ENCODE data around the gene EOLA1.
A peak's percentile ranks its signal among the peaks of the same experiment; 100 is the strongest.
"Not testable (repeated sequence)": the region's sequence is repeated elsewhere in the genome, so short reads cannot be mapped to it uniquely, and the experiment has no call there.

Gene EOLA1

DNA sequence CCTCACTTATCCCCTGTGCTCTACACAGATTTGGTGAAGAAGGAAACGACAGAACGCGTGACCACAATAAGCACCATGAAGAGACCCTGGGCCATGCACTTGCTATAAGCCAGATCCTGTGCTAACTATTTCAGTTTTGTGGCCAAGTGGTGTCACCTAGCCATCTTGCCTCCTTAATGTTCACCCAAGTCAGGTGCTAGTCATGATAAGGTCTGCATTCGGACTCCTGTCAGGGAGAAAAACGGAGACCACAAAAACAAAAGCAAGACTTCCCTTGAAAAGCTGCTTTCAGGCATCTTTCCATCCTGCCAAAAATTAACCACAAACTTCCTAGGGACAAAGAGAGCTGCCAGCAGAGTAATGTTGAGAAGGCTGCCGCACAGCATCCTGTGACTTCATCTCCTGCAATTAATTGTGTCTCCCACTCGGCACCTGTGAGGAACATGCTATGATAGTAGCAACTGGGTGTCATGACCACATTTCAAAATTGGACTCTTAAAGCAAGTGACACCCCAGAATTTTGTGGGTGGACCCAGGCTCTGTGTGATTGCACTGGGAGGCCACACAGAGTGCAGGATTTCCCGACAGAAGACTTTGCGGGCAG is 26.9 kb upstream of the EOLA1 start:
- DNase-seq (ENCODE audit: low read depth in 2 of 2) = no peak

DNA sequence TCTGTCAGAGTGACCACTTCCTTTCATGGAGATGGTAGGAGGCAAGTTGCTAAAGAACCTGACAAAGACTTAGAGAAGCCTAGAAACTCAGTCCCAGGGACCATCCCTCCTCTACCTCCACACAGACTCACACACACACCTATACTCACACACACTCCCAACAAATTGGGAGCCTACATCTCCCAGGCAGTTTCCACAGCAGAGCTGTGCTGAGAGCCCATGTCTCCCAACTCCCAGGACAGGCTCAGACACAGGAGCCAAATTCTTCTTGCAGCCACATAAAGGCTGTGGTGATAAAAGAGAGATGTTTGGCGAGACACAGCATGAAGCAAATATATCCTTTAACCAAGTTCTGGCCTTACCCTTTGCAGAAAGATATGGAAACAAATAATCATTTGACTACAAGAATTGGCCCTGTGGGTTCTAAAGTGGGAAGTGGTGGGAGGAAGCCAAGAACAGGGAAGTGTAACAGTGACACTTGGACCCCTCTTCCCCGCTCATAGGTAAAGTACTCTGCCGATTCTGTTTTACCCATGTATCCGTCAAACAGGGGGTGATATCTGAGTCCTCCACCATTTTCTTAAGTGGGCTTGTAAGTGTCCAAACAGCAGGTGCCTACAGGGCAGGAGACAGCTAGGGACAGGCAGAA is 24.7 kb upstream of the EOLA1 start:
- DNase-seq (ENCODE audit: low read depth in 2 of 2) = no peak

DNA sequence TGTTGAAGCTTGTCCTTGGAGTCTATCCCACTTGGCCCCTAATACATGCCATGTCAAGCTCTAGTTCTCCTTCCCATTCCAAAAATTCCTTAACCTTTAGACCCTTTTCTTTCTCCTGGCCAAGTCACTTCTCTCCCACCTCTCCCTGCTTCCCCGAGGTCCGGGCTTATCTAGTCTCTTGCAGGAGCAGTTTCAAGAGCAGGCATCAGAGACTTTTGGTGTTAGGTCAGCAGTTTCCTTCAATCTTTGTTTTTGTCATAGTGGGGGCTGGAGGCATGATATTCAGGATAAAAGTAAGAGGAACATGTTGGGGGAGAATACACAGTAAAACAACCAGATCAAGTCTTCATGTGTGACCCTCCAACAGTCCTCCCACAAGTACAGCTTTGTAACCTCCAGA is 24.2 kb upstream of the EOLA1 start:
- DNase-seq (ENCODE audit: low read depth in 2 of 2) = no peak

DNA sequence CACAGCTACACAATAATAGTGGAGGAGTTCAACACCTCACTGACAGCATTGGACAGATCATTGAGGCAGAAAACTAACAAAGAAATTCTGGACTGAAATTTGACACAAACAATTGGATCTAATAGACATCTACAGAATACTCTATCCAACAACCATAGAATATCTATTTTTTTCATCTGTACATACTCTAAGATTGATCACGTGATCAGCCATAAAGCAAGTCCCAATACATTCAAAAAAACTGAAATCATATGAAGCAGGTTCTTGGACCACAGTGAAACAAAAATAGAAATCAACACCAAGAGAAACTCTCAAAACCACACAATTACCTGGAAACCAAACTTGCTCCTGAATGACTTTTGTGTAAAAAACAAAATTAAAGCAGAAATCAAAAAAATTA is 23.5 kb upstream of the EOLA1 start:
- no peak for DNase-seq (ENCODE audit: low read depth in 2 of 2)

DNA sequence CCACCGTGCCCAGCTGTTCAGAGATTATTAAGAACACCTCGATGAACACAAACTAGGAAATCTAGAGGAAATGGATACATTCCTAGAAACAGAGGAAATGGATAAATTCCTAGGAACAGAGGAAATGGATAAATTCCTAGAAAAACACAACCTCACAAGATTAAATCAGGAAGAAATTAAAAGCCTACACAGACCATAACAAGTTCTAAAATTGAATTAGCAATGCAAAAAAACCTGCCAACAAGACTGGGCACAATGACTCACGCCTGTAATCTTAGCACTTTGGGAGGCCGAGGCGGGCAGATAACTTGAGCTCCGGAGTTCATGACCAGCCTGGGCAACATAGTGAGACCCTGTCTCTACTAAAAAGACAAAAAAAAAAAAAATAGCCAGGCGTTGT is 22.6 kb upstream of the EOLA1 start:
- no peak for DNase-seq (ENCODE audit: low read depth in 2 of 2)

DNA sequence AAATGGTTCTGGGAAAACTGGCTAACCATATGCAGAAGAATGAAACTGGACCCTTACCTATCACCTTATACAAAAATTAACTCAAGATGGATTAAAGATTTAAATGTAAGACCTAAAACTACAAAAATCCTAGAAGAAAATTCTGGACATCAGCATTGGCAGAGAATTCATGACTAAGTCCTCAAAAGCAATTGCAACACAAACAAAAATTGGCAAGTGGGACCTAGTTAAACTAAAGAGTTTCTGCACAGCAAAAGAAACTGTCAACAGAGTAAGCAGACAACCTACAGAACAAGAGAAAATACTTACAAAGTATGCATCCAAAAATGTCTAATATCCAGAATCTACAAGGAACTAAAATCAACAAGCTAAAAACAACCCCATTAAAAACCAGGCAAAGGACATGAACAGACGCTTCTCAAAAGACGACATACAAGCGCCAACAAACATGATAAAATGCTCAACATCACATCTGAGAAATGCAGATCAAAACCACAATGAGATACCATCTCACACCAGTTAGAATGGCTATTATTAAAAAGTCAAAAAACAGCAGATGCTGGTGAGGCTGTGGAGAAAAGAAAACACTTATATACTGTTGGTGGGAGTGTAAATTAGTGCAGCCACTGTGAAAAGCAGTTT is 20.1 kb upstream of the EOLA1 start:
- DNase-seq (ENCODE audit: low read depth in 2 of 2) = not testable (repeated sequence)

GRCh38 chrX:149521438-149521837 is 19.4 kb upstream of the EOLA1 start:
- DNase-seq (ENCODE audit: low read depth in 2 of 2) = no peak

DNA sequence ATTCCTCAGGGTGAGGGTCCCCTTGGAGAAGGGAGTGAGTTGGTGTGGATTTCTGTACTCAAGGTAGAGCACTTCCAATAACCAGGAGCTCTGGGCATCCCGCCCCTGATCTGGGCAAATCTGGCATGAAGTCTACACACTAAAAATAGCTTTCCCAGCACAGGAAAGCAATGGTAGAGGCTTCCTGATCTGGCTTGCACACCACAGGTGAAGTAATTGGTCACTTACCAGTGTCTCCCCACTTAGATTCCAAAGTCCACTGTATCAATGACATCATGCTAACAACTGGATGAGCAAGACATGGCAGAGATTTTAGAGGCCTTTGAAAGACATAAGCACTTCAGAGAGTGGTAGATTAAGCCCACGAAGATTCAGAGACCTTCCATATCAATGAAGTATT is 17.9 kb upstream of the EOLA1 start:
- DNase-seq (ENCODE audit: low read depth in 2 of 2) = no peak

- peak in 1 of 2 experiments; percentile 33 for DNase-seq (ENCODE audit: low read depth in 2 of 2)
These were observed 15.4 kb upstream of the EOLA1 start for GRCh38 chrX:149525389-149525788.

GRCh38 chrX:149525903-149526302 is 14.9 kb upstream of the EOLA1 start:
- DNase-seq (ENCODE audit: low read depth in 2 of 2) = not testable (repeated sequence)

GRCh38 chrX:149526318-149527033 is 14.3 kb upstream of the EOLA1 start:
- DNase-seq (ENCODE audit: low read depth in 2 of 2) = not testable (repeated sequence)

DNA sequence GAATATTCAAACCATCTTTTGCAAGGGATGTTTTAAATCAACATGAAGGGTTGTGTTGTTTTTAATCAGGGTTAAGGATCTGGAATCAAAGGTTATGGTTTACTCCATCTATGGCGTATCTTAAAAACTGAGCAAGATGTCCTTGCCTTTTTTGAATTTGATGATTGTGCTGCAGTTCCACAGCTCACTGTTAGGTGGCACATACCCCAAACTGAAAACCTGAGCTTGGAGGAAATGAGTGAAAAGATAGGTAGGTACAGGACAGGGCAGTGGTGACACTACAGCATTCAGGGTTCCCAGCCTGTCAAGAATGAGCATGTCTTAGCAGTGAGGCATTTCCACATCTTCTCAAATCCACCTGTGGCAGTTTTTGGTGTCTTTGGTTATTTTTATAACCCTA is 13.1 kb upstream of the EOLA1 start:
- DNase-seq (ENCODE audit: low read depth in 2 of 2) = no peak

DNA sequence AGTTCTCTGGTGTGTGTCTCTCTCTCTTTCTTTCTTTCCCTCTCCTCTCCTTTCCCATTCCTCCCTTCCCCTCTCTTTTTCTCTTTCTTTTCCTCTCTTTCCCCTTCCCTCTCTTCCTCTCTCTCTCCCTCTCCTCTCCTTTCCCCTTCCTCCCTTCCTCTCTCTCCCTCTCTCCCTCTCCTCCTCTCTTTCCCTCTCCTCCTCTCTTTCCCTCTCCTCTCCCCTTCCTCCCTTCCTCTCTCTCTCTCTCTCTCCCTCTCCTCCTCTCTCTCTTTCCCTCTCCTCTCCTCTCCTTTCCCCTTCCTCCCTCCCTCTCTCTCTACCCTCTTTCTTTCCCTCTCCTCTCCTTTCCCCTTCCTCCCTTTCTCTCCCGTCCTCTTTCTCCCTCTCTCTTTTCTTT is 12.4 kb upstream of the EOLA1 start:
- no peak for DNase-seq (ENCODE audit: low read depth in 2 of 2)

GRCh38 chrX:149531599-149531998 is 9.2 kb upstream of the EOLA1 start:
- no peak for DNase-seq (ENCODE audit: low read depth in 2 of 2)

GRCh38 chrX:149532868-149533267 is 7.9 kb upstream of the EOLA1 start:
- not testable (repeated sequence) for DNase-seq (ENCODE audit: low read depth in 2 of 2)

DNA sequence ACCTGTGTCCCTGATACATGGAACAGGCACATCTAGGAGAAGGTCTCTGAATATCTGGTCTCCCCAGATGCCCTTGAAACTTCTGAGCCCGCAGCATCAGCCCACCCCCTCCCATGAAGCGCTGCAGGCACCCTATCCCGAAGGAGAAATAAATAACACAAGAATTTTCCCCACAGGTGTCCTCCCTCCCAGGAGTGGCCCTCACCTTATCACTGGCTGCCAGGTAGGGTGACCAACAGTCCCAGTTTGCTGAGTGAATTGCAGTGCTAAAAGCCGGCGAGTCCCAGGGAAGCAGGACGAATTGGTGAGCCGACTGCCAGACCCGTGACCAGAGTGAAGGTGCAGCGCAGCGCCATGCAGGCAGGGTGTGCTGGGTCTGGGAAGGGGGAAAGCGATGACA is 6.8 kb upstream of the EOLA1 start:
- not testable (repeated sequence) for DNase-seq (ENCODE audit: low read depth in 2 of 2)

DNA sequence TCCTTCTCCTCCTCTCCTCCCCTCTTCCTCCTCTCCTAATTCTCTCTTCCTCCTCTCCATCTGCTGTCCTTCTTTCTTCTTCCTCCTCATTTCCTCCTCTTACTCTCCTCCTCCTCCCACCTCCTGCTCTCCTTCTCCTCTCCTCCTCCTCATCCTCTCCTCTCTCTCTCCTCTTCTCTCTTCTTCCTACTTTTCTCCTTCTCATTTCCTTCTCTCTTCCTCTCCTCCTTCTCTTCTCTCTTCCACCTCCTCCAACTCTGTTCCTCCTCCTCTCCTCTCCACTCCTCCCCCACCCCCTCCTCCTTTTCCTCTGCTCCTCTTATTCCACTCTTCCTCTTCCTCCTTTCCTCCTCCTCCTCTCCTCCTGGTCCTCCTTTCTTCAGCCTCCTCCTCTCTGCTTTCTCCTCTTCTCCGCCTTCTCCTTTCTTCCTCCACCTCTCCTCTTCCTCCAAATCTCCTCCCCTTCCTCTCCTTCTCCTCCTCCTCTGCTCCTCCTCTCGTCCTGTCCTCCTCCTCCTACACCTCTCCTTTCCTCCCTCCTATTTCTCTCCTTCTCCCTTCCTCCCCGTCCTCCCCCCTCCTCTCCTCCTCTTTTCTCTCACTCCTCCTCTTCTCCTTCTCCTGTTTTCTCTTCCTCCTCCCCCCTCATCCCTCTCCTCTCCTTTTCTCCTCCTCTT is 5.7 kb upstream of the EOLA1 start:
- not testable (repeated sequence) for DNase-seq (ENCODE audit: low read depth in 2 of 2)

GRCh38 chrX:149537474-149537873 is 3.3 kb upstream of the EOLA1 start:
- DNase-seq (ENCODE audit: low read depth in 2 of 2) = not testable (repeated sequence)

DNA sequence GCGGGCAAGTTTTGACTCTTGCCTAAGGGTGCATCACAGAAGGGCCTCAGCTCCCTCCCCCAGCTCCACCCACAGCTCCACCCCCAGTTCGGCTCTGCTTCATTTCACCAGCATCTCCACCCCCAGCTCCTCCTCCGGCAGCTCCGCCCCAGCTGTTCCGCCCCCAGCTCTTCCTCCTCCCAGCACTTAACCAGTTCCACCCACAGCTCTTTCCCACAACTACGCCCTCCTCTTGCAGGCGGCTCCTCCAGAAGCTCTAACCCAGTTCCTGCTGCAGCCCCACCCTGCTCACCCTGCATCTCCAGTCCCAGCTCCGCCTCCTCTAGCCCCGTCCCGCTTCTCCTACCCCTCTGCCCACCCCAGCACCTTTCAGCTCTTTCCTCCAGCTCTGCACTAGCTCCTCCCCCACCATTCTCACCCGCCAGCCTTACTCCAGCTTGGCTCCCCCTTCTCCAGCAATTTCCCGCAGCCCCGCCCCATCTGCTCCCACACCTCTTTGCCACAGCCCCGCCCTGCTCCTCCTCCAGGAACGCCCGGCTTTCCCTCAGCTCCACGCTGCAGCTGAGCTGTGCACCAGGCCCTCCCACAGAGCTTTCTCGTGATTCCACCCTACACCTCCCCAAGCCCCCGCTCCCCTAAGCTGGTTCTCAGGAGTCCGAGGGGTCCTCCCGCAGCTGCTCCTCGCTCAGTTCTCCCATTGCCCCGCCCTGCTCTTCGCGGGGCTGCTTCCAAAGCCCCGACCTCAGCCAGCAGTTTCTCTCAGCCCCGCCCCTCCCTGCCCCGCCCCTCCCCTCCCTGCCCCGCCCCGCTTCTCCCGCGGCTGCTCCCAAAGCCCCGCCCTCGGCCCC is 1.3 kb upstream of the EOLA1 start:
- DNase-seq (ENCODE audit: low read depth in 2 of 2) = peak; percentile 50 to 77

GRCh38 chrX:149540131-149540620 is 636 bp upstream of the EOLA1 start:
- peak; percentile 72 to 83 for DNase-seq (ENCODE audit: low read depth in 2 of 2)

DNA sequence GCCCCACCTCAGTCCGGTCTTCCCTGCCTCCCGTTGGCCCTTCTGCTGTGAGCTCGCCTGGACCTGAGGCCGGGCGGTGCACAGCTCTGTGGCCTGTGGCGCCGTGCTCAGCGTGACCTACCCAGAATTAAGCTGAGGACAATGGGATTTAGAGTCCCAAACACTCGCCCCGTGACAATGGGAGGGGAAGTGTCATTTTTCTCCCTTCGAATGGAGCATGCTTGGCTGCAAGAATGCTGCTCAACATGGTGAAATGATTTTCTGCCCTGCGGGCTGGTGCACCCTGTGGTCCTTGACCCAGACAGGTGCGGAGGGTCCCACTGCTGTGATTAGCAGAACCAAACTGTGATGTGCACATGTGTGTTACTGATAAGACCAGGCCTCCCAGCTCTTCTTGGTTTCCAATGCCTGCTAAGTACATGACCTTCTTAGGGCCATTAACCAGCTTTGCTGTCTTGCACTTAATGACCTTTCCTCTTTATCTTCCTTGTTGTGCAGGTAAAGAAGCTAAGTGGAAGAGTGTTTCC is 772 bp downstream of the EOLA1 start:
- no peak for DNase-seq (ENCODE audit: low read depth in 2 of 2)
